Endothelial cell (in vitro differentiated cells): Measurements from ENCODE around the gene CUL7. TPM values are rescaled to one million over a fixed set of nuclear protein-coding genes. Genes with fewer than 3 reads are reported as not detected.

ENCODE experiments used
- DNase-seq: peaks from one replicate; pipeline ENCODE4 v3.0.0; 2021; ENCODE audit warnings: low spot score
- H3K27ac Mint-ChIP-seq: one replicate; pipeline ENCODE4 v1.8.0; 2021; ENCODE audit warnings: mixed read lengths, inconsistent platforms; ENCODE audit not compliant: unreplicated experiment
- H3K27me3 Mint-ChIP-seq: one replicate; pipeline ENCODE4 v1.8.0; 2021; ENCODE audit warnings: mild to moderate bottlenecking, moderate library complexity, mixed read lengths, inconsistent platforms; ENCODE audit not compliant: unreplicated experiment
- H3K36me3 Mint-ChIP-seq: one replicate; pipeline ENCODE4 v1.8.0; 2021; ENCODE audit warnings: mild to moderate bottlenecking, low read depth, mixed read lengths, inconsistent platforms; ENCODE audit not compliant: unreplicated experiment
- H3K4me1 Mint-ChIP-seq: one replicate; pipeline ENCODE4 v1.8.0; 2021; ENCODE audit warnings: mild to moderate bottlenecking, mixed read lengths, inconsistent platforms; ENCODE audit not compliant: unreplicated experiment
- H3K4me3 Mint-ChIP-seq: one replicate; pipeline ENCODE4 v1.8.0; 2021; ENCODE audit warnings: mild to moderate bottlenecking, mixed read lengths, inconsistent platforms; ENCODE audit not compliant: unreplicated experiment
- H3K9me3 Mint-ChIP-seq: one replicate; pipeline ENCODE4 v1.8.0; 2021; ENCODE audit warnings: mixed read lengths, inconsistent platforms; ENCODE audit not compliant: unreplicated experiment
- total RNA-seq: library from RNA; stranded (reverse); fragmentation: NEBNext Ultra II Directional; extraction: Animal tissue kit (Norgen Biotek cat#: 25700); gene quantifications from one replicate; pipeline ENCODE4 v1.2.1, GENCODE V29; 2021; ENCODE audit not compliant: unreplicated experiment
- TF ChIP-seq, protein P1 (sequence below): fragments of 200-600 bp; sonication (generic); IDR thresholded peaks from one replicate; pipeline ENCODE4 v1.5.0; 2021; ENCODE audit warnings: antibody characterized with exemption; ENCODE audit not compliant: unreplicated experiment

CUL7 gene
- total RNA-seq, 1 donor from 2014 or later = 42.2 TPM

DNA sequence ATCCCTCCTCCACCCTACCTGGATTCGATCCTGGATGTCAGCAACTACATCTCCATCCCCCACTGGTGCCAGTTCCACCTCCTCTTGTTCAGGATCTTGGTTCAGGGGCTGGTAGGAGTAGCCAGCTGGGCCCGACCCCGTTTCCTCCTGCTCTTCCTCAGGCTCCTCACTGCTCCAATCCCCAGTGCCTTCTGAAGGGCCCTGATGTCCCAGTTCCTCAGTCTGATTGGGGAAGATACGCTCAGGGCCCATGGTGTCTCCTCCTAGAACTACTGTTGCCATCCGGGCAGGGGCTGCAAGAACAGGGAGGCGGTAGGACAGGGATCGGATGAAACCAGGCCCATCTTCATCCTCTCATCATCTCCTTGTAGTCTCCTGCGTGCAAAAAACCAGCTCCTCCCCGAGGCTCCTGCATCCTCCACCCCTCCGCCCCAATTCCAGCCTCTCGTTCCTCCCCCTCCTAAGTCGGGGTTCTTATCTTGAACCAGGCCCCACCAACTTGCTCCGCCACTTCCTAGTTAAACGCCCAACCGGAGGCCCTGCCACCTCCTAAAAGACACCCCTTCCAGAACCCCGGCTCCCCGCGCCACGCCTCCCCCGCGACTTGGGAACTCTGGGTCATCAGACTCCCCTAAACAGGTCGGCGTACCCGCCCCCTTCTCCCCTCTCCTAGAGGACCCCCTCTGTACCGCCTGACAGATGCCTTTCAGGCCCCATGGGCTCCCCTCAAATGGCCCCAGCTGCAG lies 40.4 kb downstream of the CUL7 start:
- peaks cover 64% of the 10 kb centered on the region for H3K4me1 Mint-ChIP-seq
- H3K36me3 Mint-ChIP-seq = peaks cover 45% of the 10 kb centered on the region
- TF ChIP-seq, protein P1, sequence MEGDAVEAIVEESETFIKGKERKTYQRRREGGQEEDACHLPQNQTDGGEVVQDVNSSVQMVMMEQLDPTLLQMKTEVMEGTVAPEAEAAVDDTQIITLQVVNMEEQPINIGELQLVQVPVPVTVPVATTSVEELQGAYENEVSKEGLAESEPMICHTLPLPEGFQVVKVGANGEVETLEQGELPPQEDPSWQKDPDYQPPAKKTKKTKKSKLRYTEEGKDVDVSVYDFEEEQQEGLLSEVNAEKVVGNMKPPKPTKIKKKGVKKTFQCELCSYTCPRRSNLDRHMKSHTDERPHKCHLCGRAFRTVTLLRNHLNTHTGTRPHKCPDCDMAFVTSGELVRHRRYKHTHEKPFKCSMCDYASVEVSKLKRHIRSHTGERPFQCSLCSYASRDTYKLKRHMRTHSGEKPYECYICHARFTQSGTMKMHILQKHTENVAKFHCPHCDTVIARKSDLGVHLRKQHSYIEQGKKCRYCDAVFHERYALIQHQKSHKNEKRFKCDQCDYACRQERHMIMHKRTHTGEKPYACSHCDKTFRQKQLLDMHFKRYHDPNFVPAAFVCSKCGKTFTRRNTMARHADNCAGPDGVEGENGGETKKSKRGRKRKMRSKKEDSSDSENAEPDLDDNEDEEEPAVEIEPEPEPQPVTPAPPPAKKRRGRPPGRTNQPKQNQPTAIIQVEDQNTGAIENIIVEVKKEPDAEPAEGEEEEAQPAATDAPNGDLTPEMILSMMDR = no peak
- H3K9me3 Mint-ChIP-seq = no peaks in the 10 kb centered on the region
- peak overlapping the region; percentile 72 for H3K27ac Mint-ChIP-seq
- H3K4me3 Mint-ChIP-seq = peak overlapping the region; percentile 94
- H3K27me3 Mint-ChIP-seq = peaks cover 14% of the 10 kb centered on the region
- DNase-seq = no peak

DNA sequence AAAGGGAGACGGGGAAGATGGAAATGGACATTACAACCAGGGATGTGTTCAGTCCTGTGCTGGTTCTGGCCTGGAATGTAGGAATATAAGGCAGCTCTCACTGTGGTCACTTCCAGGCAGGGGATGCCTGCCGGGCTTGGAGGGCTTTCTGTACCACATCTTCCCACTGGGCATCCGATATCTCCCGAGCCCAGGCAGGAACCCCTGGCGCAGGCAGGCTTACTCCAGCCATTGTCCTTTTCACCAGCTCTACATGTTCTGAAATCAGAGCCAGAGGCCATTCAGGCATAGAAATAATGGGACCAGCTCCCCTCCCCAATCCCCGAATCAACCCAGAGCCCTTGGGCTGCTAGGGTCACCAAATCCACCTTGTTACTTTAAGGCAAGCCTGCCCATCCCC lies 41.3 kb downstream of the CUL7 start:
- no peak for DNase-seq
- peaks cover 55% of the 10 kb centered on the region for H3K4me1 Mint-ChIP-seq
- H3K27ac Mint-ChIP-seq = peak overlapping the region; percentile 46
- TF ChIP-seq, protein P1 = no peak
- H3K4me3 Mint-ChIP-seq = peak overlapping the region; percentile 94
- H3K9me3 Mint-ChIP-seq = no peaks in the 10 kb centered on the region
- peaks cover 50% of the 10 kb centered on the region for H3K36me3 Mint-ChIP-seq
- H3K27me3 Mint-ChIP-seq = peaks cover 9% of the 10 kb centered on the region

DNA sequence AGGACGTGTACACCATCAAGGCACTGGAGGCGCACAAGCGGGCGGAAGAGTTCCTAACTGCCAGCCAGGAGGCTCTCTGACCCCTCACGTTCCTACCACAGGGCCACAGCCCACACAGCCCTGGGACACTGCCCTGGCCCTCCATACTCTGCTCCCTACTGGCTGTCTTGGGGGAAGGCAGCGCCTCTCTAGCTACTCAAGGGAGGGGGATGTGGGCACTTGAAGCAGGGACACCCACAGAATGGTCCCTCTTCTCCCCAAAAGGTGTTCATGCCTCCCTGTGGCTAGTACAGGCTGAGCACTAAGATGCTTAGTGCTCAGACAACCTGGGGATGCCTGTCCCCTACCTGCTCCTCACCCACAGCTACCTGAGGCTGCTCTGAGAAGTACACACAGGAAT lies 42.4 kb downstream of the CUL7 start:
- Mint-ChIP-seq H3K9me3 (no peaks in the 10 kb centered on the region), H3K27me3 (peaks cover 9% of the 10 kb centered on the region), H3K27ac (no peak overlapping the region), H3K4me3 (peak overlapping the region; percentile 27), H3K4me1 (peaks cover 44% of the 10 kb centered on the region), H3K36me3 (peaks cover 53% of the 10 kb centered on the region)
- no peak for DNase-seq
- TF ChIP-seq, protein P1 = no peak

DNA sequence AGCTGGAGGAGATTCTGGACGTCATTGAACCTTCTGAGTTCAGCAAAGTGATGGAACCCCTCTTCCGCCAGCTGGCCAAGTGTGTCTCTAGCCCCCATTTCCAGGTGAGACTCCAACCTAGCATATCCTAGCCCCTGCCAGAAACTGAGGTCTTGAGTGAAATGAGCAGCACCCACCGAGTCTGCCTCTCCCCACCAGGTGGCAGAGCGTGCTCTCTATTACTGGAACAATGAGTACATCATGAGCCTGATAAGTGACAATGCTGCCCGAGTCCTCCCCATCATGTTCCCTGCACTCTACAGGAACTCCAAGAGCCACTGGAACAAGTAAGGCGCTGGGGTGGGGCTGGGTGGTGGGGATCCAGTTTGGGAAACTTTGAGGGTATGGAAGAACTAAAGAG lies 44.5 kb downstream of the CUL7 start:
- Mint-ChIP-seq H3K27me3 (peaks cover 7% of the 10 kb centered on the region), H3K4me1 (peaks cover 26% of the 10 kb centered on the region), H3K9me3 (no peaks in the 10 kb centered on the region), H3K36me3 (peaks cover 48% of the 10 kb centered on the region), H3K27ac (no peak overlapping the region), H3K4me3 (peak overlapping the region; percentile 42)
- DNase-seq = peak; percentile 31
- TF ChIP-seq, protein P1 = no peak

DNA sequence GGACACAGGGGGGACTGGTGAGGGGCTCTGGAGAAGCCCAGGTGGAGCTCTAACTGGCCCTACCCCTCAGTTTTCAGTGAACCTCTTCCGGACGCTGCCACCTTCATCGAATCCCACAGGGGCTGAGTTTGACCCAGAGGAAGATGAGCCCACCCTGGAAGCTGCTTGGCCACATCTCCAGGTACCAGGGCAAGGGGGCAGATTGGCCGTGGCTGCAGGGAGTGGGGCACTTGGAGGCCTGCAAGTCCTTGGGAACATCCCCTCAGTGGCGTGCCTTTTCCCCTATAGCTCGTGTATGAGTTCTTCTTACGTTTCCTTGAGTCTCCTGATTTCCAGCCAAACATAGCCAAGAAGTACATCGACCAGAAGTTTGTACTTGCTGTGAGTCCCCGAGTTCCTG lies 46.5 kb downstream of the CUL7 start:
- Mint-ChIP-seq H3K9me3 (no peaks in the 10 kb centered on the region), H3K4me3 (peak overlapping the region; percentile 47), H3K36me3 (peaks cover 36% of the 10 kb centered on the region), H3K27me3 (peaks cover 1% of the 10 kb centered on the region), H3K27ac (no peak overlapping the region), H3K4me1 (peaks cover 12% of the 10 kb centered on the region)
- no peak for DNase-seq
- TF ChIP-seq, protein P1 = no peak
